ENCODE results near the gene SLC12A5.
"Not testable (repeated sequence)": the region's sequence is repeated elsewhere in the genome, so short reads cannot be mapped to it uniquely, and the experiment has no call there.

Gene SLC12A5

GRCh38 chr20:46083101-46083500 is 54.1 kb downstream of the SLC12A5 start:
- DNase-seq (ENCODE audit: low read depth): no peak

GRCh38 chr20:46083531-46084061 is 54.6 kb downstream of the SLC12A5 start:
- no peak for DNase-seq (ENCODE audit: low read depth)

GRCh38 chr20:46084805-46085178 is 55.8 kb downstream of the SLC12A5 start:
- no peak for DNase-seq (ENCODE audit: low read depth)

GRCh38 chr20:46085179-46085851 is 56.3 kb downstream of the SLC12A5 start:
- no peak for DNase-seq (ENCODE audit: low read depth)

- no peak for DNase-seq (ENCODE audit: low read depth)
These were observed 58.1 kb downstream of the SLC12A5 start for GRCh38 chr20:46087161-46087560.

GRCh38 chr20:46088409-46089166 is 59.6 kb downstream of the SLC12A5 start:
- DNase-seq (ENCODE audit: low read depth): no peak

- DNase-seq (ENCODE audit: low read depth): no peak
These were observed 60.1 kb downstream of the SLC12A5 start for GRCh38 chr20:46089167-46089416.

- DNase-seq (ENCODE audit: low read depth): peak; percentile 91
These were observed 60.7 kb downstream of the SLC12A5 start, which contains the start of gene NCOA5 for GRCh38 chr20:46089417-46090388. TSS of gene NCOA5 (minus strand) at chr20:46089962. CDS start at chr20:46079424, 10,538 bp downstream.

GRCh38 chr20:46091622-46092535 is 62.9 kb downstream of the SLC12A5 start:
- DNase-seq (ENCODE audit: low read depth): not testable (repeated sequence)

- DNase-seq (ENCODE audit: low read depth): no peak
These were observed 64.5 kb downstream of the SLC12A5 start for GRCh38 chr20:46093531-46093930.

GRCh38 chr20:46099491-46100287 is 70.7 kb downstream of the SLC12A5 start:
- no peak for DNase-seq (ENCODE audit: low read depth)

- DNase-seq (ENCODE audit: low read depth): not testable (repeated sequence)
These were observed 71.4 kb downstream of the SLC12A5 start for GRCh38 chr20:46100444-46100843.

GRCh38 chr20:46100988-46101387 is 72.0 kb downstream of the SLC12A5 start:
- no peak for DNase-seq (ENCODE audit: low read depth)

- DNase-seq (ENCODE audit: low read depth): no peak
These were observed 72.9 kb downstream of the SLC12A5 start for GRCh38 chr20:46101957-46102356.

GRCh38 chr20:46102940-46103339 is 73.9 kb downstream of the SLC12A5 start:
- DNase-seq (ENCODE audit: low read depth): no peak

GRCh38 chr20:46104262-46104661 is 75.2 kb downstream of the SLC12A5 start:
- no peak for DNase-seq (ENCODE audit: low read depth)

GRCh38 chr20:46107061-46107460 is 78.0 kb downstream of the SLC12A5 start:
- no peak for DNase-seq (ENCODE audit: low read depth)

GRCh38 chr20:46108435-46108841 is 79.4 kb downstream of the SLC12A5 start:
- DNase-seq (ENCODE audit: low read depth): no peak

GRCh38 chr20:46108976-46109375 is 80.0 kb downstream of the SLC12A5 start:
- DNase-seq (ENCODE audit: low read depth): no peak

All from activated T-helper 9 cell treated with anti-CD3 and anti-CD28 coated beads, Interleukin-2, amount 50 U/mL, for 16 hours (primary cell).